ENCODE data around the gene ZNF726. TPM values are rescaled to one million over a fixed set of nuclear protein-coding genes. Genes with fewer than 3 reads are reported as not detected.

ZNF726 gene
- total RNA-seq, 1 experiment from 2014 or later = 0.11 TPM

DNA sequence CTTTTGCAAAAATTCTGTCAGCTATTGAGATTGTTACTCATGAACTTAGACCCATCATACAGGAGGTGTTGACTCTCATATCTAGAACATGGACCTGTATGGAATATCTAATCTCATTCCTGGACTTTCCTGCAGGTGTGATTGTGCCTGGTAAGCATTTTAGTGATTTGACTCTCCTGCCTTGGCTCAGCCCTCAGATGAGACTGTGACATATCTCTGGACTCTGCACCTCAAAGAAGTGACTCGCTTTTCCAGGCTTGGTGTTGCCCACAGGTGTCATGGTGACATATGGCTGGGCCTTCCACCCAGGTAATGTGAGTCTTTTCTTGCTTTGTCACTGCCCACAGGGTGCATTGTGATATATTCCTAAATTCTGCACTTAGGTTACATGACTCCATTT is 17.8 kb upstream of the ZNF726 start:
- TF ChIP-seq, protein P1, sequence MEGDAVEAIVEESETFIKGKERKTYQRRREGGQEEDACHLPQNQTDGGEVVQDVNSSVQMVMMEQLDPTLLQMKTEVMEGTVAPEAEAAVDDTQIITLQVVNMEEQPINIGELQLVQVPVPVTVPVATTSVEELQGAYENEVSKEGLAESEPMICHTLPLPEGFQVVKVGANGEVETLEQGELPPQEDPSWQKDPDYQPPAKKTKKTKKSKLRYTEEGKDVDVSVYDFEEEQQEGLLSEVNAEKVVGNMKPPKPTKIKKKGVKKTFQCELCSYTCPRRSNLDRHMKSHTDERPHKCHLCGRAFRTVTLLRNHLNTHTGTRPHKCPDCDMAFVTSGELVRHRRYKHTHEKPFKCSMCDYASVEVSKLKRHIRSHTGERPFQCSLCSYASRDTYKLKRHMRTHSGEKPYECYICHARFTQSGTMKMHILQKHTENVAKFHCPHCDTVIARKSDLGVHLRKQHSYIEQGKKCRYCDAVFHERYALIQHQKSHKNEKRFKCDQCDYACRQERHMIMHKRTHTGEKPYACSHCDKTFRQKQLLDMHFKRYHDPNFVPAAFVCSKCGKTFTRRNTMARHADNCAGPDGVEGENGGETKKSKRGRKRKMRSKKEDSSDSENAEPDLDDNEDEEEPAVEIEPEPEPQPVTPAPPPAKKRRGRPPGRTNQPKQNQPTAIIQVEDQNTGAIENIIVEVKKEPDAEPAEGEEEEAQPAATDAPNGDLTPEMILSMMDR (conservative IDR thresholded peaks at IDR 0.05) = no peak
- Histone ChIP-seq H3K27me3 (ENCODE audit: insufficient read depth, low read length) (no peaks in the 10 kb centered on the region), H2BK120ac (ENCODE audit: low read depth, low read length, poor library complexity, severe bottlenecking) (no peak overlapping the region), H2BK20ac (ENCODE audit: low read depth, low read length, poor library complexity, severe bottlenecking) (no peak overlapping the region), H3K14ac (ENCODE audit: insufficient read depth, low read length) (no peak overlapping the region), H3K23ac (ENCODE audit: insufficient read length, low read depth, low read length) (no peak overlapping the region), H4K5ac (ENCODE audit: insufficient read length, low read depth, low read length) (no peak overlapping the region), H3K23me2 (ENCODE audit: insufficient read length, low read depth, low read length, poor library complexity, severe bottlenecking) (no peaks in the 10 kb centered on the region), H2AFZ (ENCODE audit: low read length) (no peak overlapping the region), H4K20me1 (ENCODE audit: control insufficient read depth, insufficient read depth, insufficient read length) (no peaks in the 10 kb centered on the region), H3K4me1 (ENCODE audit: insufficient read depth, low read length) (no peaks in the 10 kb centered on the region), H3K56ac (ENCODE audit: insufficient read length, low read depth, low read length) (no peak overlapping the region), H3T11ph (ENCODE audit: low read length) (no peak overlapping the region), H3K27ac (ENCODE audit: insufficient read length, low read depth, low read length) (no peak overlapping the region), H3K79me2 (ENCODE audit: insufficient read depth, low read length) (no peaks in the 10 kb centered on the region), H3K9ac (ENCODE audit: extremely low read depth, insufficient read length, low read length) (no peak overlapping the region), H2BK5ac (ENCODE audit: insufficient read length, low read length) (no peak overlapping the region), H3K4ac (ENCODE audit: low read depth, low read length) (no peak overlapping the region), H3K9me3 (ENCODE audit: control insufficient read depth, low read depth, low read length) (peaks cover 59% of the 10 kb centered on the region), H2BK15ac (ENCODE audit: low read depth, low read length) (no peak overlapping the region), H2AK5ac (ENCODE audit: insufficient read length, low read length) (no peak overlapping the region), H3K79me1 (ENCODE audit: insufficient read depth, low read depth, low read length, poor library complexity, severe bottlenecking) (no peaks in the 10 kb centered on the region), H4K91ac (ENCODE audit: insufficient read length, low read depth, low read length) (no peak overlapping the region), H3K4me2 (ENCODE audit: insufficient read depth, insufficient read length, low read length) (no peak overlapping the region), H4K8ac (replicated peaks; ENCODE audit: insufficient read length, low read depth, low read length) (no peak overlapping the region), H3K18ac (ENCODE audit: insufficient read length, low read depth, low read length) (no peak overlapping the region), H2BK12ac (ENCODE audit: insufficient read length, low read depth, low read length) (no peak overlapping the region)
- H3K27ac Mint-ChIP-seq = no peak overlapping the region
- no CpG with 5 or more reads among the region's 1 CpG for WGBS (ENCODE audit: extremely low coverage, insufficient read length, low lambda C conversion rate)
- no peak for DNase-seq
- H3K36me3 Mint-ChIP-seq (ENCODE audit: insufficient read depth in 1 of 3, low read depth in 3 of 3) = peaks cover 0 to 18% (median 0%) of the 10 kb centered on the region in 3 experiments; a peak in 4 of 7 replicates
- no peaks in the 10 kb centered on the region for H3K27me3 Mint-ChIP-seq (ENCODE audit: low read depth)
- H3K4me3 Mint-ChIP-seq = no peak overlapping the region; a peak in 1 of 5 replicates
- peaks cover 71% of the 10 kb centered on the region in 2 experiments for H3K9me3 Mint-ChIP-seq
- no peaks in the 10 kb centered on the region for H3K4me1 Mint-ChIP-seq
